ENCODE measurements around the gene DNAJA4.

The DNAJA4 gene

GRCh38 chr15:78323693-78324092, 59.3 kb downstream of the DNAJA4 start:
- Histone ChIP-seq H2AFZ (ENCODE audit: low read length) (no peak overlapping the region), H3K27me3 (ENCODE audit: insufficient read depth, low read length) (no peaks in the 10 kb centered on the region), H3K36me3 (ENCODE audit: insufficient read depth, low read length) (no peaks in the 10 kb centered on the region), H3K9me2 (ENCODE audit: low read depth, low read length) (no peaks in the 10 kb centered on the region), H4K20me1 (ENCODE audit: insufficient read depth, low read length) (no peaks in the 10 kb centered on the region), H3K4me3 (ENCODE audit: low read depth, low read length, poor library complexity, severe bottlenecking) (no peak overlapping the region), H3K27ac (ENCODE audit: low read depth, low read length, poor library complexity, severe bottlenecking) (no peak overlapping the region), H3F3A (ENCODE audit: insufficient read depth, low read length) (no peaks in the 10 kb centered on the region), H3K4me1 (ENCODE audit: insufficient read depth, low read length, severe bottlenecking) (no peaks in the 10 kb centered on the region), H3K9me3 (ENCODE audit: low read length) (no peaks in the 10 kb centered on the region), H3K79me2 (ENCODE audit: insufficient read depth, low read length) (no peaks in the 10 kb centered on the region), H3K9ac (ENCODE audit: low read length) (no peak overlapping the region), H3K4me2 (ENCODE audit: low read length) (no peak overlapping the region)
- TF ChIP-seq EZH2 (IDR thresholded peaks at IDR 0.05; ENCODE audit: borderline replicate concordance, low read length) (no peak), CTCF (IDR thresholded peaks at IDR 0.05; ENCODE audit: low read length) (no peak)

- H2AFZ ChIP-seq (ENCODE audit: low read length), result no peak overlapping the region
- no peaks in the 10 kb centered on the region for H3K4me1 ChIP-seq (ENCODE audit: insufficient read depth, low read length, severe bottlenecking)
- H3F3A ChIP-seq (ENCODE audit: insufficient read depth, low read length), result no peaks in the 10 kb centered on the region
- H4K20me1 ChIP-seq (ENCODE audit: insufficient read depth, low read length), result no peaks in the 10 kb centered on the region
- no peaks in the 10 kb centered on the region for H3K27me3 ChIP-seq (ENCODE audit: insufficient read depth, low read length)
- no peaks in the 10 kb centered on the region for H3K36me3 ChIP-seq (ENCODE audit: insufficient read depth, low read length)
- no peak overlapping the region for H3K9ac ChIP-seq (ENCODE audit: low read length)
- no peaks in the 10 kb centered on the region for H3K9me2 ChIP-seq (ENCODE audit: low read depth, low read length)
- TF ChIP-seq CTCF (IDR thresholded peaks at IDR 0.05; ENCODE audit: low read length) (no peak), EZH2 (IDR thresholded peaks at IDR 0.05; ENCODE audit: borderline replicate concordance, low read length) (no peak)
- H3K9me3 ChIP-seq (ENCODE audit: low read length), result no peaks in the 10 kb centered on the region
- no peaks in the 10 kb centered on the region for H3K79me2 ChIP-seq (ENCODE audit: insufficient read depth, low read length)
- no peak overlapping the region for H3K27ac ChIP-seq (ENCODE audit: low read depth, low read length, poor library complexity, severe bottlenecking)
- H3K4me3 ChIP-seq (ENCODE audit: low read depth, low read length, poor library complexity, severe bottlenecking), result no peak overlapping the region
- H3K4me2 ChIP-seq (ENCODE audit: low read length), result no peak overlapping the region
These were observed 59.8 kb downstream of the DNAJA4 start for GRCh38 chr15:78324144-78324543.

GRCh38 chr15:78325092-78325843, 60.9 kb downstream of the DNAJA4 start:
- TF ChIP-seq CTCF (IDR thresholded peaks at IDR 0.05; ENCODE audit: low read length), result no peak
- no peak for TF ChIP-seq EZH2 (IDR thresholded peaks at IDR 0.05; ENCODE audit: borderline replicate concordance, low read length)
- no peaks in the 10 kb centered on the region for H3K36me3 ChIP-seq (ENCODE audit: insufficient read depth, low read length)
- H3K9me2 ChIP-seq (ENCODE audit: low read depth, low read length), result no peaks in the 10 kb centered on the region
- H4K20me1 ChIP-seq (ENCODE audit: insufficient read depth, low read length), result no peaks in the 10 kb centered on the region
- no peaks in the 10 kb centered on the region for H3K79me2 ChIP-seq (ENCODE audit: insufficient read depth, low read length)
- no peaks in the 10 kb centered on the region for H3F3A ChIP-seq (ENCODE audit: insufficient read depth, low read length)
- no peak overlapping the region for H2AFZ ChIP-seq (ENCODE audit: low read length)
- no peak overlapping the region for H3K4me2 ChIP-seq (ENCODE audit: low read length)
- H3K9ac ChIP-seq (ENCODE audit: low read length), result no peak overlapping the region
- no peaks in the 10 kb centered on the region for H3K27me3 ChIP-seq (ENCODE audit: insufficient read depth, low read length)
- no peak overlapping the region for H3K4me3 ChIP-seq (ENCODE audit: low read depth, low read length, poor library complexity, severe bottlenecking)
- no peaks in the 10 kb centered on the region for H3K4me1 ChIP-seq (ENCODE audit: insufficient read depth, low read length, severe bottlenecking)
- H3K27ac ChIP-seq (ENCODE audit: low read depth, low read length, poor library complexity, severe bottlenecking), result no peak overlapping the region
- H3K9me3 ChIP-seq (ENCODE audit: low read length), result no peaks in the 10 kb centered on the region

Data from OCI-LY1 (cell line).